NCI-H524 treated with DMSO at 0.1 percent for 48 hours (cell line): ENCODE data around the gene AGBL3.

ENCODE experiments used
- DNase-seq: peaks from one replicate; lab custom pipeline; 2025; lab: John Stamatoyannopoulos, UW

The AGBL3 gene

DNA sequence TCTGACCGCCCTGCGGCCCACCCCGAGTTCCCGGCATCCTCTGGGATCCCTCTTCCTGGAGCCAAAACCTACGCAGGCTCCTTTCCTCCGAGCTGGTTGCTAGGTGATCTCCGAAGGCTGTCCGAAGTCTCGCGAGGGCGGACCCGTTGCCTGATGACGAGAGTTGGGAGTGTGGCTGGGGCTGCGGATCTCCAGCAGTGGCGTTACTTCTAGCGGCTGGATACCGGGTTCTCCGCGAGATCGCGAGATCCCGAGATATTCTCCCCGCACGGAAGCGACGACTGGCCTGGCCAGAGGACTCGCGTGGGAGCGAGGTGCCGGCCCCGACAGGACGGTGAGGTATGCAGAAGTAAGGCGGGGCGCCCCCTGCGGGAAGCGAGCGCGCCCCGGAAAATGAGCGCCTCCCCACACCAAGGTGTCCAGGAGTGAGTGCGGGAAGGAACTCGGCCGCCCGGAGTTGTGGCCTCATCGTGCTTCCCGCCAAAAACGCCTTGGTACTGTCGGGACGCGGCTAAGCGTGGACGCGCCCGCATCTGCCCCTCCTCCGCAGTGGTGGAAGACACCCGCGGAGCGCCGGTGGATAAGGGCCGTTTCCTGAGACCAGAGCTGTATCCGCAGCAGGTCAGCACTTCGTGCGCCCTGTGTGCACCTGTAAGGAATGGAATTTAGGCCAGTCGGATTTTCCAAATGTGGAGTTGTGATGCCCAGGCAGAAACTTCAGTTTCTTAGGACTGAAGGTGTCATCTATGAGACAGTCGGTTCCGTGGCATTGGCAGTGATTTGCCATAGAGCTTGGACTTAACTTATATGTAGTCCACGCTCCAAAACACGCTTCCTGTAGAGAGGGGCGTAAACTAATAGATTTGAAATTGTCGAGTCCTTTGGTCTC, at the start of gene AGBL3:
Gene AGBL3 (plus strand): TSS at position 146 of the 889 bp plus-strand sequence. CDS start 1,426 bp downstream, outside the sequence.
- DNase-seq = peak; percentile 82

DNA sequence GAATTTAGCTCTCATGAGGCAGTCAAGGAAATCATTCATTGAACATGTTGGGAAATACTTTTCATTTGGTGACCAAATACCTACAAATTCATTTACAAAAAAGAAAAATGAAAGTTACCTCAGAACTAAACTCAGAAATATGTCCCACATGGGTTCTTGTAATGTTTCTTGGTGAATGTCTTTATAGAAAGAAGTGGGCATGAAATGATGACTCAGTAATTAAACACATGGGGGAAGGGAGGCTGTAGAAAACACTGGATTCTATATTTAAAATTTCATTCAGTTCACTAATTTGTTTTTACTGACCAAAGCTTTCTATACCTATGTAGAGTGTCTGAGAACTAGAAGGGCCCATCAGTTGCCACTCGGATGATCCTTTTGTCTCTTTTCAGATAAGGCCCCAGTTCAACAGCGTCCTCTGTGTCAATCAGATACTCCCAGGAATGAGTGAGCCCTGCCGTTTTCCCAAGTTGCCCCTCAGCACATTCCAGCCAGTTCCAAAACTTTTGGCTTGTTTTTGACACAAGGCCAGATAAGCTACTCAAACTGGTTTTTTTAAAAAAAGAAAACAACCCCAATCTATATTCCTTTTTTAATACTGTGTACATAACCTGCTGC, 49.3 kb upstream of the AGBL3 start:
- DNase-seq = no peak

DNA sequence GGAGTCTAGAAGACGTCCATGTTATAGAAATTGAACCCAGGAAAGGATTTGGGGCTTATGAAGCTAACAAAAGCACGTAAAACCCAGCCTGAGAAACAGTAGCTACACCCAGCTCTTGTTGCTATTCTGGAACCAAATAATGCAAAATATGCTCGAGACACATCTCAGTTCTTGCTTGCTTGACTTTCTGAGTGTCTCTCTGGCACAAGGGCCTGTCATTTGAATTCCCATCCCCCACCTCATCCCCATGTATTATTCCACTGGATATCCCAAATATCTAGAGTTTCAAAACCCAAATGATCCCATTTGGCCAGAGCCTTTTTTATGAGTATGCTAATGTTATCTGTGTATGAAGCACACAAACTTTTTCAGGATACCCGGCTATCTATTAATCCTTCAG, 48.2 kb upstream of the AGBL3 start:
- DNase-seq = no peak

DNA sequence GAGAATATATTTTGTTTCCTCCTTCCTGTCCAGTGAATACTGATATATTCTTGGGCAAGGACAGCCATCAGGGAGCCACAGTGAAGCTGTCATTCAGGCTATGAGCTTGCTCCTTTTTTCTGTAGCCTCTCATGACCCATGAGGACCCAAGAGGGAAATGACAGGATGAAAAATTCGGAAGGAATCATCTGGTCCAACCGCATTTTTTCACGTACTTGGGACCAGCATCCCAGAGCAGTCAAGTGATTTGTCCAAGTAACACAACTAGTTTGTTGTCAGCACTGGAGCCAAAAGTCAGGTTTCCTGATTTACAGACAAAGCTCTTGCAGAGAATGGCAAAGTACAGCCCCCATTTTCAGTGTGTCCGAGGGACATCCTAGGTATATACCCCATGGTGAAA, 47.2 kb upstream of the AGBL3 start:
- no peak for DNase-seq

DNA sequence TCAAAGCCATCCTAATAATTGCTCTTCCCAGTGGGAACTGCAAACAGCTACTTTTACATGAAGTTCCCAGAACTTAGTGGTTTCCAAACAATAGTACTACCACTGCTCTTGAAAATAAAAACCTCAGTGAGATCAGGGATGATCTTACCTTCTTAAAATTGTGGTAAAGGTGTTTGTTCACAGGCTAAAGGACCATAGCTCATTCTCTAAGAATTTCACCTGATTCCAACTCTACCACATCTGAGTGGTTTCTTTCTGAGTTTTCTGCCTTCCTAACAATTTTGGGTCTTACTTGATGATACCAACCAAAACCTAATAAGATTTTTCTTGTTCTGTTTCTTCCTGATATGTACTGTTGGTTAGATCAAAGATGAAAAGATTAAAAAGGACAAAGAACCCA, 45.6 kb upstream of the AGBL3 start:
- no peak for DNase-seq

DNA sequence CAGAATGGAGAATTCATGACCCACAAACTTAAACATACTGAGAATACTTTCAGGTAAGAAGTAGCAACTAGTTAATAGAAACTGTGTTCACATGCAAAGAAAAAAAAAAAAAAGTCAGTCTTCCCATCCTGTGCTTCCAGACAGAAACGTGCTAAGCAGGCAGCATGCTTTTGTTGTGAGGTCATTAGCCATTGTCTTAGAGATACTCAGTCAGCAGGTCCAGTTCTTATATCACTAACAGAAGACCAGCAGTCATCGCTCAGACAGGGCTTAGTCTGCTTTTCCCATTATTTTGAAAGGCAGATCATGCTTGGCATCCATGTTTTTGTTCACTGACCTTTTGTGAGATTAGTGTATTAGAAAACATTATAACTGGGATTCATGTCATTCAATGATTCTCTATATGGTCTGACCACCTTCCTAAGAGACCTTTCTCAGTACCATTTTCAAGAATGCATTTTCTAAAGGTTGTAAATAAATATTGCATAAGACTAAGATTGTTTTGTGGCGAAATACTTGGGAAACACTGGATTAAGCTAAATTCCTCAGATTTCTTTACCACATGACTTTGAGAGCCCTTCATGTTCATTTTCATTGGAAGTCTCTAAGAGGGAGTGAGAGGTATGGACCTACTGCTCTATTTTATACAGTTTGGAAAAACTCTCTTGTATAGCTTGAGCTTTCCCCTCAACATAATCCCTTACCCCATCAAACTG, 45.0 kb upstream of the AGBL3 start:
- DNase-seq = no peak

DNA sequence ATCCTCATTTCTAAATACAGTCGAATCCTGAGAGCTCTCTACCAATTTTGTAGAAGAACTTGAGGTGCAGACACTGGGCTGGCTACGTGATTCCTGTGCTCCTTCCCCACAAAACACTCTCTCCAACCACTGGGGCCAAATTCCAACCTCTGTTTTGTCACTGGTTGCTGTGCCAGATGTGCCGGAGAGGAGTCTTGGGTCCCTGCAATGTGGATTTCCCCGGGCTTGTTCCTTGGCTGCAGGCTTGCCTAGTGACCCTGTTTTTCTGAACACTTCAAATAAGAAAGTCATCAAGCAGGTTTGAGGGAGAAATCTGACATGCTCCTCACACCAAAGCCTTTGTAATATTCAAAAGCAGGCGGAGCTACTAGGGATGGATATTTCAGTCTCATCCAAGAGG, 44.4 kb upstream of the AGBL3 start:
- DNase-seq = no peak

DNA sequence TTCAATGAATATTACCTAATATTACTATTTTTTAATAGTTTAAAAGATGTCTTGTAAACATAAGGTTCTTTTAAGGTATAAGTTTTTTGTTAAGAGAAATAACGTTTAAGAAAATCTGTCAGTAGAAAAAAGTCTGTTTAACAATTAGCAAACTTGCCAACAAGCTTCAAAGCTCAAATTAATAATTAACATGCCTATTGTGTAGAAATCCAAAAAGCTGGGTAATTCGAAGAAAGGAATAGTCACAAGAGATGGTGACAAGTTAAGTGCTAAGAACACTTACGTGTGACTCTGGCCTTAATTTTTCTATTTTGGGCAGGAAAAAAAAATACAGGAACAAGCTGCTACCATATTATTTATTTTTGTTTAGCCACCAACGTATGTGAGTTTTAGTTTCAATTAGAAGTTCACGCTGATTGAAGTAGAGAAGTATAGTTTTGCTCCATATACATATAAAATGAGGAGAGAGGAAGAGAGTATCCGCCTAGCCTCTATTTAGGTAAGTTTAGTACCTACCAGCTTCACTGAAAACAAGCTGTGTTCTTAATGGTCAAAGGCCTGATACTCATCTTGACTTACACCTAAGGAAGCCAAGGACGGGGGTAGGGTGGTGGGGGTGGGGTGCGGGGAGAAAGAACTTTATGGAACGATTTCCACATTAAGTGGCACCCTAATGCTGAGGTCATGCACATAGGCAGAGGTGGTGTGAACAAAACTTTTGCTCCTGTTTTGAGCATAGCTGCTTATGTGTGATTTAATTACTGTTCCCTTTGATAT, 43.4 kb upstream of the AGBL3 start:
- no peak for DNase-seq

DNA sequence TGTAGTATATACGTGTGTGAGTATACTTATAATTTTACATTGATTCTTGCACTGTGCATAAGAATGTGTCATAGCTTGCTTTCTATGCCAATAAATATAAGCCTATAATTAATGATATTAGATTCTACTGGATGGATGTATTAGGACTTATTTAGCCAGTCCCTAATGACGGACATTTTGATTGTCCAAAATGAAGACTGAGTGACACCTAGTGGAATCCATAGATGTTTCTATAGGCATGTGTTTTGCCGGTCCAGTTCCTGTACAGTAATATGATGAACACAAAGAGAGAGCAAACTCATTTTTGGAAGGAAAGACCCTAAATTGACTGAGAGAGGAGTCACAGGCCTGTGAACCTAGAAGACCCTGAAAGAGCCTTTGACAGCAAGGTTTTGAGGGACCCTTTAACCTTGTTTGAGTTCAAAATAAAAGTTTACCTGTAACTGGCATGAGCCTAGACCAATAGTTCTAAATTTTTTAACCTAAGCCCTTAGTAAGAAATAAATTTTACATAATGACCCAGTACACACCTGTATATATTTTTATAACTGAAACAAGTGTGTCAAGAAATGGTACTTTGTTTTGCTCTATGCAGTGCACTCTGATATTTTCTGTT, 42.4 kb upstream of the AGBL3 start:
- no peak for DNase-seq

DNA sequence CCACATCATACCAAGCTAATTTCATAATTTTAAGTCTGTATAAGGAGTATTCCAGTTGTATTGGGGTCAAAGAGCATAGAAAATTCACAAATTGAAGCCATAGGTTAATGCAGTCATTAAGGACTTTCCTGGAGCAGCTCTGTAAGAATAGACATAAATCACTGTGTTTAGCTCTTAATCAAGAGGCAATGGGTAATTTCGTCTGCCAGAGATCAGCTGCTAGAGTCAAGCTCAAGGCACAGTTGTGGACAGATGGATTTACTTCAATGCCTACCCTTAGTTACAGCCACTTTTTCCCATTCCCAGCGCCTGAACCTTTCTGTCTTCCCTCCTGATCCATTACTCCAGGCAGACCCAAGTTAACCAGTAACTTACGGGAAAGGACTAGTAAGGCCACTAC, 40.6 kb upstream of the AGBL3 start:
- DNase-seq = no peak

DNA sequence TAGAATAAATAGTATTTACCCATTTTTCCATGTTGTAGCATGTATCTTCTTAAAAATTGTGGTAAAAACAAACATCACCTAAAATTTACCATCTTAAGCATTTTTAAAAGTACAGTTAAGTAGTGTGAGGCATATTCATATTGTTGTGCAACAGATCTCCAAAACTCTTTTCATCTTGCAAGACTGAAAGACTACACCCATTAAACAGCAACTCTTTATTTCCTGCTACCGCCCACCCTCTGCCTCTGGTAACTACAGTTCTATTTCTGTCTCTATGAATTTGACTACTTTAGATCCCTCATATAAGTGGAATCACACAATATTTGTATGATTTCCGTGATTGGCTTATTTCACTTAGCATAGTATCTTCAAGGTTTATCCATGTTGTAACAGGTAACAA, 40.0 kb upstream of the AGBL3 start:
- no peak for DNase-seq

DNA sequence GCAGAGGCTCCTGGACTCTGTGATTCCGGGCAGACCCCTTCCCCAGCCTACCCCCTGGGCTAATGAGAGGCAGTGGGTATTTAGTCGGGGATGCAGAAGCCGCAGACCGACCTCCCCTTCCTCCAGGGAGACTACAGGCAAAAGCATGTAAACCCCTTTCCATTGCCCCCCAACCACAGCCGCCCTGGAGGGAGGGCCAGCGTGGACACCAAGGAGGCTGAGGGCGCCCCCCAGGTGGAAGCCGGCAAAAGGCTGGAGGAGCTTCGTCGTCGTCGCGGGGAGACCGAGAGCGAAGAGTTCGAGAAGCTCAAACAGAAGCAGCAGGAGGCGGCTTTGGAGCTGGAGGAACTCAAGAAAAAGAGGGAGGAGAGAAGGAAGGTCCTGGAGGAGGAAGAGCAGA, 39.0 kb upstream of the AGBL3 start:
- no peak for DNase-seq

DNA sequence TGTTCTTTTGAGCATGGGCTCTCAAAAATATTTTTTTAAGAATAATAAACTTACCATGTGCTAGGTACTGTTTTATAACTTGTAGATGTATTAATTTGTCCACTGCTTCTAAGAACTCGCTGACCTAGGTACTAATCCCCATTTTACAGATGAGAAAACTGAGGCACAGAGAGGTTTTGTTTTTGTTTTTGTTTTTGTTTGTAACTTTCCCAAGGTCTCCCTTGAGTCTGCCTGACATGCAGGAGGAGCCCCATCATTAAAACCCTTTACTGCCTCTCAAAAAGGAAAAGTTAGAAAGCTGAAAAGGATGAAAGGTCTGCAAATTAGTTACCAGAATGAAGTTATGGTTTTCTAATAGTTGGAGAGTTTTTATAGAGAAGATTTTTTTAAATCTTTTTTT, 38.5 kb upstream of the AGBL3 start:
- no peak for DNase-seq

DNA sequence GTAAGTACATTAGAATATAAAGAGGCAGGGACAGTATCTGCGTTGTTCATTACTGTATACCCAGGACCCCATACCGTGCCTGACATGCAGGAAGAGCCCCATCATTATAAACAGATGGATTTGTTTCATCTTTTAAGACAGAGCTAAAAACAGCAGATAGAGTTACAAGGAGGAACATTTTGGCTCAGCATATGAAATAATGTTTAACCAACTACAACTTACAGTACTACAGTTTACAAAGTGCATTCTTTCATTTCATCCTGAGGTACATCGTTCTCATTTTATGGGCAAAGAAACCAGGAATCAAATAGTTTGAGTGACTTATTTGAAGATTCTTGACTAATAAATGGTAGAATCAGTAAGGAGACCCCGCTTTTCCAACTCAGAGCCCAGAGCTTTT, 38.1 kb upstream of the AGBL3 start:
- no peak for DNase-seq

DNA sequence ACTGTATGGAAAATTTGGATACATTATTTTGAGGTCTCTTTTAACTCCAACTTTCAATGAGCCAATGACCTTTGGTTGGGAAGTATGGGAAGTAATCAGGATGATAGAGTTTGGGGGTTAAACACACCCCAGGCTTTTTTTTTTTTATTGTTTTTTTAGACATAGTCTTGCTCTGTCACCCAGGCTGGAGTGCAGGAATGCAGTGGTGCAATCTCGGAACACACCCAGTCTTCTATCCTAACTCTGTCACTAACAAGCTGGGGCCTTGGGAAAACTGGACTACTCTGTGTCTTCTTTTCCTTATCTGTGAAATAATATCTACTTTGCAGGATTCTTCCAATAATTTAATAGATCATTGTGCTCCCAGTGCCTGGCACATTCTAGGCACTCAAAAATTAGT, 37.6 kb upstream of the AGBL3 start:
- no peak for DNase-seq

DNA sequence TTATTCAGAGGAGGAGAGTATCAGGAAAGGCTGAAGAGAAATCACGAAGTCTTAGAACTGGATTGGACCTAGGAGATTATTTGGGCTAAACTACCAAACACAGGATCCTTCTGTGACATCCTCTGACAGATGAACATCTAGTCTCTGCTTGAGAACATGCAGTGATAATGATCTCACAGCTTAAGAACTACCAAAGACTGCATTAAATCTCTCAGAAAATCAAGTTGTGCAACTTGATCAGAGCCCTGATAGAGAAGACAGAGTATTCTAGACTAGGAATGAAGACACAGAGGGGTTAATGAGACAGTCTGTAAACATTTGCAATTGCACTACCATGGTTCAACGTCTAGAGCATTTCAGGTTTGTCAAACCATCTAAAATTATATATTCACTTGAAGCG, 37.1 kb upstream of the AGBL3 start:
- no peak for DNase-seq

DNA sequence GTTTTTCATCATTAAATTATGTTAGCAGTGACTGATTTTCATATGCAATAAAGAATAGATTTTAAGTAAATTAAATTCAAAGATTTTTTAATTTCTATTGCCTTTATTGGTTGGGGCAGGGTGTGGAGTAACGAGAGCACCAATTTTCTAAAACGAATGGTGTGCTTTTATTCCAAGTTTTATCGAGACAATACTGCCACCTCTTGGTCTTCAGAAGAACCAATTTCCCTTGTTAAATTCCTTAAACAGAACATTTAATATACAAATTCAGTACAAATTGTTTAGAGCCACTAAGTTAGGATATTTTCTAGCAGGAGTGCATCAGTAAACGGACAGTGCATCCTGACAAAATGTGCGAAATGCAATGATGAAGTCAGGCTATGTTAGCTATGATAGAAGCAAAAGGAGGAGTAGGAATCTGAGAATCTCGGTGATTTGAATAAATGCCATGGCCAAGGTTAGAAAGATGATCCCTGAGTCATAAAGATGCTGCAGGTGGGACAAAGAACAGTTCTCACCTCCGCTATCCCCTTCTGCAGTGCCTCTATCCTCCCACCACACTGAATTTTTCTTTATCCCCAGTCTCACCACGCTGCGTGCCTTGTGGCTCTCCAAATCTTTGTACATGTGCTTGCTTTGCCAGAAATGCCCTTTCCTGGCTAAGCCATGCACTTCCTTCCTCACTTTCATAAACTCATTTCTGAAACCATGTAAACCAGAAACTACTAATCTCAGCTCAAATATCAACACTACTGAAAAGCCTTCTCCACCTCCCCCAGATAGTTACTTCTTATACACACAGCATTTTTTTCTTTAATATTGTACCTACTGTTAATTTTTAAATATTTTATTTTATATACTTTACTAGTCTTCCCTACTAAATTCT, 31.9 kb upstream of the AGBL3 start:
- DNase-seq = no peak

DNA sequence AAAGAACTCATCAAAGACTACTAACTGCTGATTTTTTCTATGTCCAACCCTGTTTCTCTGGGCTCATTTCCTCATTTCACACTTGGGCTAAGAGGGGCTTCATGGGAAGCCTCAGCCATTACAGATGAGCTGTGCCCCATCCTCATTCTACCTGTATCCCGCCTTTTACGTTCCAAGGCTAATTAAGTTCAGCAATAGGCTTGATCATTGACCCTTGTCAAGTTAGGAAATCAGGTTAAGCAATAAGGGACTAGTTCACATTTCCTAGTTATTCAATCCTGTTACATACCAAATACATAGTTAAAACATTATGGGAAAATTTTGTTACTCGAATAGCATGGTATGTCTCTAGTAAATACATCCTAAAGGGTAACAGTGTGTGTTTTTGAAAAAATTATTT, 29.3 kb upstream of the AGBL3 start:
- no peak for DNase-seq

DNA sequence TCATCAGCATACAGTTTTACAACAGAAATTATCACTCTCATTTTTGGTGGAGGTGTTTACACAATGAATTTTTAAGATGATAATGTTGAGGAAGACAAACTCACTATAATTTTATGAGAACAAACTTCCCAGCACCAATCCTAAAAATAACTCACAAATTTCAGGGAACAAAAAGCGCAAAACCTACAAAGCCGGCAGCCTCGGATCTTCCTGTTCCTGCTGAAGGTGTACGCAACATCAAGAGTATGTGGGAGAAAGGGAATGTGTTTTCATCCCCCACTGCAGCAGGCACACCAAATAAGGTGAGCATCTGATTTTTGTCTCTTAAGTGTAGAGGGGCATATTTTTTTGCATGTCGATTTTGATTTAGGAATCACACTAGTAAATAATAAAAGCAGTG, 26.5 kb upstream of the AGBL3 start:
- DNase-seq = no peak

DNA sequence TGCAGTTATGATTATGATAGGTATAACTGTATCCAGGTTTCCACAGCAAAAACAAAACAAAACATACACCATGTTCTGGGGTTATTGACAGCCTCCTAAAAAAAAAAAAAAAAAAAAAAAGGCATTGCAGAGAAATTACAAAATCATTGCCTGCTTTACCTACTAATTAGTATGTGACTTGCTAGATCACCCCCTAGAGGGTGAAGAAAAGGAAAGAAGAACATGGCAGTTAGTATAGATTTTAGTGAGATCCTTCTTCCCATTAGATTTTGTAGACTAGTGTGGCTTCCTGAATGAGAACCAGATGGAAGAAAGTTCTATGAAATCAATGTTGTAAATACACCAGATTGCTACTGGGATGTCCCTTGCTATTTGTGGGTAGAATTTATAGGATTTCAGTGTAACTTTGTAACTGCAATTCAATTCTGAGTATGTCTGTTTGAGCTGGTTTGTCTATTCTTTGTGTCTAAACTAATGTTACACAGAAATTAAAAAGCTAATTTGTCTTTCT, 24.0 kb upstream of the AGBL3 start:
- no peak for DNase-seq

DNA sequence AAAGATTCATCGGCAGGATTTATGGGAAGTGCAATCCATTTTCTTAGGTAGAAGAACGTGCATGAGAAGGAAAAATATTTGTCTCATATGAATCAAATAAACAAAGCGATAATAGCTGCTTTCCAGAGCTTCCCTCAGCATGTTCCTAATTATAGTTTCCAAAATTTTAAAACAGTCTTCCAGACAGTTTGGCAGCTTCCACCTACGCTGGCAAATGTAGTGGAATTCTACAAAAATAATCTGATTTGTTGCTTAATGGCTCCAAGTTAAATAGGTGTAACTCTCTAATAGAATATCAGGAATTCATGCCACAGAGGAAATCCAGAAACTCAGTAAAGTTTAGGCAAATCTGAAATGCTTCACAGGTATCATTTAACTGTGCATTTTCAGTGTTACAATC, 23.3 kb upstream of the AGBL3 start:
- DNase-seq = no peak
